ENCODE results near the gene LRGUK. TPM values are rescaled to one million over a fixed set of nuclear protein-coding genes. Genes with fewer than 3 reads are reported as not detected.

The LRGUK gene
- total RNA-seq, 1 experiment from 2014 or later = 1.0 TPM

DNA sequence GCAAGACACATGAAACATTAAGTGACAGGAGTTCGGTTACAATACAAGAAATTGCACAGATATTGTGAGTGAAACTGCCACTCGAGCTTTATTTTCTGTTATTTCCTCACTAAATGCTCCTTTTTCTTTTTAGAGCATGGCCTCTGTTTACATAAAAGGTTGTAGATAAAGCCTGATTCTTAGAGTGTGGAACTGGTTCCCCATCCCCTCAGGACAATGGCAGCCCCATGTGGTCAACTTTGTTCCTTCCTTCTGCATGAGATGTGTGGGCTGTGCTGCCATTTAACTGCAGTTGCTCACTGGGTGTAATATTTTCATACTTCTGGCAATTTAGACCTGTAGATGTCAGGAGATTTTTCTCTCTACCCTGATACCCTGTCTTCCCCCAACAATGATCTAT lies 70.2 kb downstream of the LRGUK start:
- Histone ChIP-seq H3K9me2 (replicated peaks; ENCODE audit: low read length) (no peaks in the 10 kb centered on the region), H3K4me2 (ENCODE audit: low read length) (no peak overlapping the region), H4K20me1 (ENCODE audit: low read length) (no peaks in the 10 kb centered on the region), H3K9me3 (ENCODE audit: low read length) (no peaks in the 10 kb centered on the region), H3K27ac (ENCODE audit: low read length) (no peak overlapping the region), H3K36me3 (ENCODE audit: low read depth, low read length) (no peaks in the 10 kb centered on the region), H3K4me1 (ENCODE audit: insufficient read depth, low read length) (no peaks in the 10 kb centered on the region), H3K4me3 (ENCODE audit: low read length) (no peak overlapping the region), H2AFZ (ENCODE audit: low read length) (no peak overlapping the region), H3F3A (ENCODE audit: low read length, unreplicated experiment) (no peaks in the 10 kb centered on the region), H3K79me2 (ENCODE audit: low read length) (no peaks in the 10 kb centered on the region), H3K27me3 (ENCODE audit: low read length) (0 out of 2 replicates have a peak, but pooled peaks cover 5% of the 10 kb centered on the region), H3K9ac (ENCODE audit: low read length) (no peak overlapping the region)
- ATAC-seq (no peak), DNase-seq (no peak)
- intact Hi-C loops (cut with micrococcal nuclease) = no loop called here
- TF ChIP-seq EZH2phosphoT487 (IDR thresholded peaks at IDR 0.05; ENCODE audit: borderline replicate concordance, low read length) (no peak), EZH2 (IDR thresholded peaks at IDR 0.05; ENCODE audit: low read length, unreplicated experiment) (no peak)
- TF ChIP-seq, protein P1, sequence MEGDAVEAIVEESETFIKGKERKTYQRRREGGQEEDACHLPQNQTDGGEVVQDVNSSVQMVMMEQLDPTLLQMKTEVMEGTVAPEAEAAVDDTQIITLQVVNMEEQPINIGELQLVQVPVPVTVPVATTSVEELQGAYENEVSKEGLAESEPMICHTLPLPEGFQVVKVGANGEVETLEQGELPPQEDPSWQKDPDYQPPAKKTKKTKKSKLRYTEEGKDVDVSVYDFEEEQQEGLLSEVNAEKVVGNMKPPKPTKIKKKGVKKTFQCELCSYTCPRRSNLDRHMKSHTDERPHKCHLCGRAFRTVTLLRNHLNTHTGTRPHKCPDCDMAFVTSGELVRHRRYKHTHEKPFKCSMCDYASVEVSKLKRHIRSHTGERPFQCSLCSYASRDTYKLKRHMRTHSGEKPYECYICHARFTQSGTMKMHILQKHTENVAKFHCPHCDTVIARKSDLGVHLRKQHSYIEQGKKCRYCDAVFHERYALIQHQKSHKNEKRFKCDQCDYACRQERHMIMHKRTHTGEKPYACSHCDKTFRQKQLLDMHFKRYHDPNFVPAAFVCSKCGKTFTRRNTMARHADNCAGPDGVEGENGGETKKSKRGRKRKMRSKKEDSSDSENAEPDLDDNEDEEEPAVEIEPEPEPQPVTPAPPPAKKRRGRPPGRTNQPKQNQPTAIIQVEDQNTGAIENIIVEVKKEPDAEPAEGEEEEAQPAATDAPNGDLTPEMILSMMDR (conservative IDR thresholded peaks at IDR 0.05; ENCODE audit: low read depth, low read length) = no peak
- CTCF ChIA-PET = no interaction called here
- POLR2A ChIA-PET (ENCODE audit: unreplicated experiment) = no interaction called here
- BruUV-seq (replicated peaks) = no TSS peak

DNA sequence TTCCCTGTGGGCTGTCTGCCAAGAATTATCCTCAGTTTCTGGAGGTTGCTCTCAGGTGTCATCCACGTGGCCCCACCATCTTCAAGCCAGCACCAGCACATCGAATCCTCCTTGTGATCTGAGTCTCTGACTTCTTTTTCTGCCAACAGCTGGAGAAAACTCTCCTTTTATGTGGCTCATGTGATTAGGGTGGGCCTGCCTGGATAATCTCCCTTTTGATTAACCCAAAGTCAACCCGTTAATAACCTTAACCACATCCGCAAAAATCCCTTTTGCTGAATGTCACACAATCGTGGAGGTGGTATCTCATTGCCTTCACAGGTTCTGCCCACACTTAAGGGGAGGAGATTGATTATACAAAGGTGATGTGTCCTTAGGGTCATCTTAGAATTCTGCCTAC lies 73.8 kb downstream of the LRGUK start:
- POLR2A ChIA-PET (ENCODE audit: unreplicated experiment) = no interaction called here
- Histone ChIP-seq H3K4me1 (ENCODE audit: insufficient read depth, low read length) (no peaks in the 10 kb centered on the region), H3K36me3 (ENCODE audit: low read depth, low read length) (no peaks in the 10 kb centered on the region), H3K4me2 (ENCODE audit: low read length) (no peak overlapping the region), H3K79me2 (ENCODE audit: low read length) (no peaks in the 10 kb centered on the region), H4K20me1 (ENCODE audit: low read length) (no peaks in the 10 kb centered on the region), H3F3A (ENCODE audit: low read length, unreplicated experiment) (no peaks in the 10 kb centered on the region), H3K27ac (ENCODE audit: low read length) (no peak overlapping the region), H3K4me3 (ENCODE audit: low read length) (no peak overlapping the region), H3K9me2 (replicated peaks; ENCODE audit: low read length) (no peaks in the 10 kb centered on the region), H2AFZ (ENCODE audit: low read length) (no peak overlapping the region), H3K9ac (ENCODE audit: low read length) (no peak overlapping the region), H3K27me3 (ENCODE audit: low read length) (0 out of 2 replicates have a peak, but pooled peaks cover 5% of the 10 kb centered on the region), H3K9me3 (ENCODE audit: low read length) (no peaks in the 10 kb centered on the region)
- DNase-seq = no peak
- TF ChIP-seq, protein P1 (conservative IDR thresholded peaks at IDR 0.05; ENCODE audit: low read depth, low read length) = no peak
- TF ChIP-seq EZH2phosphoT487 (IDR thresholded peaks at IDR 0.05; ENCODE audit: borderline replicate concordance, low read length) (no peak), EZH2 (IDR thresholded peaks at IDR 0.05; ENCODE audit: low read length, unreplicated experiment) (no peak)
- CTCF ChIA-PET = no interaction called here
- intact Hi-C loops (cut with micrococcal nuclease) = no loop called here
- BruUV-seq (replicated peaks) = no TSS peak
- no peak for ATAC-seq

DNA sequence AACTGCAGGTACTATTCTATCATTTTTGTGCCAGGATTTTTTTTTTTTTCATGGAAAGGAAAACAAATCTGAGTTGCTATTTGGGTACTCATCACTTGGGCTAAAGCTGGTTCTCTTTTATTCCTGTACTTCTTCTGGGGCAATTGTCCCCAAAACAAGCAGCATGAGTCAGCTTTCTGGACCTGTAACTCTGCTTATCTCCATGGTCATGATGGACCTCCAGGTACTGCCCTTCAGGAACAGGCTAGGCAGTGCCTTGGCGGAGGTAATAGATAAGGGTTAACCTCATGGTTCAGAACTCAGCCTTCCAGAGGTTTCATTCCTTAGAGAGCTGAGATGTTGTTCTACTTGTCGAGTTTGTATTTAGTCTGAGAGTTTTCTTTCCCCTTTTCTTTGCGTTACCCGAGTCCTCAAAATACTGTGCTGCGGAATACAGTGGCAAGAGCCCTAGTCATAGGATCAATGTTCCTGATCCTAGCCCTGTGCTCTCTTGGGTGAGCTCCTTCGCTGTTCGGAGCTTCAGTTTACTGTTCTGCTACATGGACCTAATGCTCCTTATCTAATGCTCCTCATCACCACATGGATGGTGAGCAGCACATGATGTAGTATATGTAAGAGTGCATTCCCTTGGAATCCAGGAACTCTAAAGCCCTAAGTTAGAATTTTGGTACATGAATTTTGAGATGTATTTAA lies 74.6 kb downstream of the LRGUK start:
- Histone ChIP-seq H4K20me1 (ENCODE audit: low read length) (no peaks in the 10 kb centered on the region), H3K27me3 (ENCODE audit: low read length) (0 out of 2 replicates have a peak, but pooled peaks cover 5% of the 10 kb centered on the region), H3F3A (ENCODE audit: low read length, unreplicated experiment) (no peaks in the 10 kb centered on the region), H3K36me3 (ENCODE audit: low read depth, low read length) (no peaks in the 10 kb centered on the region), H3K4me1 (ENCODE audit: insufficient read depth, low read length) (no peaks in the 10 kb centered on the region), H3K4me2 (ENCODE audit: low read length) (no peak overlapping the region), H2AFZ (ENCODE audit: low read length) (no peak overlapping the region), H3K9ac (ENCODE audit: low read length) (no peak overlapping the region), H3K9me2 (replicated peaks; ENCODE audit: low read length) (no peaks in the 10 kb centered on the region), H3K79me2 (ENCODE audit: low read length) (no peaks in the 10 kb centered on the region), H3K4me3 (ENCODE audit: low read length) (no peak overlapping the region), H3K27ac (ENCODE audit: low read length) (no peak overlapping the region), H3K9me3 (ENCODE audit: low read length) (no peaks in the 10 kb centered on the region)
- no peak for TF ChIP-seq EZH2 (IDR thresholded peaks at IDR 0.05; ENCODE audit: low read length, unreplicated experiment)
- no peak for TF ChIP-seq EZH2phosphoT487 (IDR thresholded peaks at IDR 0.05; ENCODE audit: borderline replicate concordance, low read length)
- TF ChIP-seq, protein P1 (conservative IDR thresholded peaks at IDR 0.05; ENCODE audit: low read depth, low read length) = no peak
- CTCF ChIA-PET = no interaction called here
- BruUV-seq (replicated peaks) = no TSS peak
- POLR2A ChIA-PET (ENCODE audit: unreplicated experiment) = no interaction called here
- no peak for ATAC-seq
- DNase-seq = no peak
- intact Hi-C loops (cut with micrococcal nuclease) = no loop called here
